ENCODE measurements around the gene FAM89B. TPM values are rescaled to one million over a fixed set of nuclear protein-coding genes. Genes with fewer than 3 reads are reported as not detected.

The FAM89B gene
- total and polyA plus RNA-seq, 2 donors (not counting 3 experiments of a cell fraction or from before 2014, with no cell fraction given), result 63.1 to 153 TPM

- ChIA-PET POLR2A (interaction anchor here (0.6 to 1.1 kb wide), 2 partner anchors 50 to 155 kb away, joined by 3 to 4 read pairs; no protein-coding TSS in a partner anchor), CTCF (interaction anchor here (1.0 to 6.1 kb wide), 4 partner anchors 22 to 52 kb away, joined by 5 to 206 read pairs (median 30); partner anchors contain the start of genes FAM89B, KCNK7 and ZNRD2)
- no peak for FAIRE-seq
- DNase-seq (ENCODE audit: low read depth, low spot score), result no peak
- intact Hi-C loops (cut with micrococcal nuclease), result no loop called here
- TF ChIP-seq GATA2 (IDR thresholded peaks at IDR 0.05; ENCODE audit: insufficient read depth, insufficient read length, low read depth, low read length) (no peak), POLR2A (IDR thresholded peaks at IDR 0.05; ENCODE audit: low read depth, low read length) (no peak), FOS (IDR thresholded peaks at IDR 0.05; ENCODE audit: borderline replicate concordance, insufficient read depth, low read length) (no peak)
- no peaks in the 10 kb centered on the region for H3K27me3 ChIP-seq (ENCODE audit: control insufficient read depth in 2 of 2, insufficient read depth in 2 of 2, low read length in 2 of 2)
- H3K36me3 ChIP-seq (ENCODE audit: control insufficient read depth in 2 of 2, extremely low read depth in 1 of 2, insufficient read depth in 2 of 2, low read length in 2 of 2), result peaks cover 3 to 29% of the 10 kb centered on the region in 2 experiments
- no peak overlapping the region for H3K9ac ChIP-seq (replicated peaks; ENCODE audit: extremely low read depth, insufficient read depth, low read length)
- H3K9me3 ChIP-seq (replicated peaks; ENCODE audit: control insufficient read depth, insufficient read depth, low read length), result no peaks in the 10 kb centered on the region
- H3K9me1 ChIP-seq (replicated peaks; ENCODE audit: control insufficient read depth, extremely low read depth, insufficient read depth, low read length), result no peaks in the 10 kb centered on the region
- no peak overlapping the region for H3K4me2 ChIP-seq (ENCODE audit: insufficient read depth, low read length)
- dilution Hi-C loops (cut with MboI; ENCODE audit: extremely low pct_ligation_motif_present, low sequenced_read_pairs), result no loop called here
- H3K27ac ChIP-seq (ENCODE audit: insufficient read depth, low read depth, low read length), result no peak overlapping the region
- no peak overlapping the region for H3K4me3 ChIP-seq (replicated peaks in 1 of 3; ENCODE audit: insufficient read depth in 1 of 3, low read depth in 1 of 3, low read length in 3 of 3)
- peaks cover 6% of the 10 kb centered on the region for H3K4me1 ChIP-seq (ENCODE audit: control insufficient read depth, extremely low read depth, insufficient read depth, low read length)
- H2AFZ ChIP-seq (ENCODE audit: low read depth, low read length), result no peak overlapping the region
- BruUV-seq (replicated peaks), result TSS peak; percentile 66
- no peaks in the 10 kb centered on the region for H3K79me2 ChIP-seq (ENCODE audit: control insufficient read depth, insufficient read depth, low read length)
- no peaks in the 10 kb centered on the region for H4K20me1 ChIP-seq (replicated peaks; ENCODE audit: control insufficient read depth, extremely low read depth, insufficient read depth, low read length)
Measured at GRCh38 chr11:65538232-65538914, 34.0 kb upstream of the FAM89B start.

DNA sequence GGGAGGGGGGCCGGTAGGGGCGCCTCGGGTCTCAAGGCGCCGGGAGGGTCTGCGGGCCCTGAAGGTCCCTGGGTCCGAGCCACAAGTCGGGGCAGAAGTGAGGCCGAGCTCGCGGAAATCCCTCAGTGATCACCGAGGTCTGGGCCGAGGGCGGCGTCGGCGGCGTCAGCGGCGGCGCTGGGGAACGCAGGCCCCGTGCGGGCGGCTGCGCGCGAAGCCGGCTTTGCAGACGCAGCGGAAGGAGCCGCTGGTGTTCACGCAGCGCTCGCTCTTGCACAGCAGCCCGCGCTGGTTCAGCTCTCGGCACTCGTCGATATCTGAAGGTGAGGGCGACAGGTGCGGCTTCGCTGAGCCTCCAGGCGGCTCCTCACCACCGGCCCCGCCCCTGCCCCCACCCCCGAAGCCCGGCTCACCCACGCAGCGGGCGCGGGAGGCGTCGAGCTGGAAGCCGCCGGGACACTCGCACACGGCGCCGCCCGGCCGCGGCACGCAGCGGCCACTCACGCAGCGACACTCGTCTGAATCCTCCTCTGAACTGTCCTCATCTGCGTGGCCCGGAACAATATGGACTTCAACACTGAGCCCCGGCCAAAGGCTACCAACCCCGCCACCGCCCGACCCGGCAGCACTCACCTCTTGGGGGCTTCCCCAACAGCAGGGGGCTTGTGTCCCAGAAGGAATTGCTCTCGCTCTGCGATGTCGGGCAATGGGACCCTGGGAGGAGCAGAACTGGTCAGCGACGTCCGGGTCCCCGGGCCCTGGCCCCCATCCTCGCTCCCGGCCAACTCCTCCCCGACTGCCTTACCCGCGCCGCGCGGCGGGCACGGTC lies 33.2 kb upstream of the FAM89B start:
- Histone ChIP-seq H4K20me1 (replicated peaks; ENCODE audit: control insufficient read depth, extremely low read depth, insufficient read depth, low read length) (no peaks in the 10 kb centered on the region), H3K4me1 (ENCODE audit: control insufficient read depth, extremely low read depth, insufficient read depth, low read length) (peaks cover 6% of the 10 kb centered on the region), H3K27ac (ENCODE audit: insufficient read depth, low read depth, low read length) (no peak overlapping the region), H3K79me2 (ENCODE audit: control insufficient read depth, insufficient read depth, low read length) (no peaks in the 10 kb centered on the region), H3K9me3 (replicated peaks; ENCODE audit: control insufficient read depth, insufficient read depth, low read length) (no peaks in the 10 kb centered on the region), H3K9ac (replicated peaks; ENCODE audit: extremely low read depth, insufficient read depth, low read length) (no peak overlapping the region), H3K9me1 (replicated peaks; ENCODE audit: control insufficient read depth, extremely low read depth, insufficient read depth, low read length) (no peaks in the 10 kb centered on the region), H3K4me3 (replicated peaks in 1 of 3; ENCODE audit: insufficient read depth in 1 of 3, low read depth in 1 of 3, low read length in 3 of 3) (no peak overlapping the region), H3K36me3 (ENCODE audit: control insufficient read depth in 2 of 2, extremely low read depth in 1 of 2, insufficient read depth in 2 of 2, low read length in 2 of 2) (peaks cover 3 to 30% of the 10 kb centered on the region in 2 experiments), H3K27me3 (ENCODE audit: control insufficient read depth in 2 of 2, insufficient read depth in 2 of 2, low read length in 2 of 2) (no peaks in the 10 kb centered on the region), H2AFZ (ENCODE audit: low read depth, low read length) (no peak overlapping the region), H3K4me2 (ENCODE audit: insufficient read depth, low read length) (no peak overlapping the region)
- ChIA-PET POLR2A (interaction anchor here (1.1 kb wide), 1 partner anchor 49 kb away, joined by 3 read pairs; no protein-coding TSS in a partner anchor), CTCF (interaction anchor here (0.6 to 6.1 kb wide), 11 partner anchors 9 to 151 kb away, joined by 4 to 206 read pairs (median 13); partner anchors contain the start of genes EHBP1L1, FAM89B, KCNK7 and PCNX3)
- intact Hi-C loops (cut with micrococcal nuclease), result no loop called here
- no peak for DNase-seq (ENCODE audit: low read depth, low spot score)
- TSS peak; percentile 59 for BruUV-seq (replicated peaks)
- TF ChIP-seq, protein P1, sequence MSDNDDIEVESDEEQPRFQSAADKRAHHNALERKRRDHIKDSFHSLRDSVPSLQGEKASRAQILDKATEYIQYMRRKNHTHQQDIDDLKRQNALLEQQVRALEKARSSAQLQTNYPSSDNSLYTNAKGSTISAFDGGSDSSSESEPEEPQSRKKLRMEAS (IDR thresholded peaks at IDR 0.05; ENCODE audit: insufficient read depth, insufficient read length), result no peak
- TF ChIP-seq POLR2AphosphoS5 (IDR thresholded peaks at IDR 0.05; ENCODE audit: insufficient read depth, low read depth, low read length), result no peak
- TF ChIP-seq GATA2 (IDR thresholded peaks at IDR 0.05; ENCODE audit: insufficient read depth, insufficient read length, low read depth, low read length), result no peak
- TF ChIP-seq JUN (IDR thresholded peaks at IDR 0.05; ENCODE audit: borderline replicate concordance, insufficient read depth, insufficient read length, low read depth), result no peak
- no peak for TF ChIP-seq MYC (IDR thresholded peaks at IDR 0.05; ENCODE audit: low read depth, low read length)
- TF ChIP-seq CTCF (IDR thresholded peaks at IDR 0.05; ENCODE audit: extremely low read depth in 1 of 2, insufficient read depth in 1 of 2, low read depth in 1 of 2, low read length in 2 of 2), result no peak
- no peak for TF ChIP-seq POLR2A (IDR thresholded peaks at IDR 0.05; ENCODE audit: low read depth, low read length)
- no peak for TF ChIP-seq FOS (IDR thresholded peaks at IDR 0.05; ENCODE audit: borderline replicate concordance, insufficient read depth, low read length)
- no peak for TF ChIP-seq EZH2 (IDR thresholded peaks at IDR 0.05; ENCODE audit: borderline replicate concordance, low read depth, low read length, severe bottlenecking)
- dilution Hi-C loops (cut with MboI; ENCODE audit: extremely low pct_ligation_motif_present, low sequenced_read_pairs), result no loop called here
- no peak for FAIRE-seq

Measured in endothelial cell of umbilical vein (primary cell).